Fibroblast of skin of left quadriceps (primary cell): ENCODE results near the gene FASLG.
"Not testable (repeated sequence)": the region's sequence is repeated elsewhere in the genome, so short reads cannot be mapped to it uniquely, and the experiment has no call there.

Experiments used
- DNase-seq, 2 experiments: peaks; one replicate each; pipeline ENCODE4 v3.0.0-alpha.2; 2013; ENCODE audit warnings: low read depth in 2 of 2

FASLG gene

GRCh38 chr1:172658871-172659453, at the start of gene FASLG:
FASLG (plus strand) TSS chr1:172659103; CDS start chr1:172659202, 99 bp downstream.
- no peak for DNase-seq

- DNase-seq, result no peak
These were observed 49.4 kb upstream of the FASLG start for GRCh38 chr1:172609528-172609927.

GRCh38 chr1:172612478-172612877, 46.4 kb upstream of the FASLG start:
- DNase-seq, result no peak

- DNase-seq, result no peak
These were observed 45.6 kb upstream of the FASLG start for GRCh38 chr1:172613294-172613693.

- no peak for DNase-seq
These were observed 42.7 kb upstream of the FASLG start for GRCh38 chr1:172616195-172616594.

- no peak for DNase-seq
These were observed 42.3 kb upstream of the FASLG start for GRCh38 chr1:172616636-172617035.

DNA sequence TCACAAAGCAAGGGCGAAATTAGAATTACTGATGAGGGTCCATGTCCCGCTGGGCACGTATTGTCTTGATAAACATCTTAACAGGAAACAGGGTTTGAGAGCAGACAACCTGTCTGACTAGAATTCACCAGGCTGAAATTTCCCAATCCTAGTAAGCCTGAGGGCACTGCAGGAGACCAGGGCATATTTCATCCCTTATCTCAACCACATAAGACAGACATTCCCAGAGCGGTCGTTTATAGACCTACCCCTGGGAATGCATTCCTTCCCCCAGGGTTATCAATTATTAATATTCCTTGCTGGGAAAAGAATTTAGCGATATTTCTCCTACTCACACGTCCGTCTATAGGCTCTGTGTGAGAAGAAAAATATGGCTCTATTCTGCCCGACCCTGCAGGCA, 38.3 kb upstream of the FASLG start:
- DNase-seq, result not testable (repeated sequence)

DNA sequence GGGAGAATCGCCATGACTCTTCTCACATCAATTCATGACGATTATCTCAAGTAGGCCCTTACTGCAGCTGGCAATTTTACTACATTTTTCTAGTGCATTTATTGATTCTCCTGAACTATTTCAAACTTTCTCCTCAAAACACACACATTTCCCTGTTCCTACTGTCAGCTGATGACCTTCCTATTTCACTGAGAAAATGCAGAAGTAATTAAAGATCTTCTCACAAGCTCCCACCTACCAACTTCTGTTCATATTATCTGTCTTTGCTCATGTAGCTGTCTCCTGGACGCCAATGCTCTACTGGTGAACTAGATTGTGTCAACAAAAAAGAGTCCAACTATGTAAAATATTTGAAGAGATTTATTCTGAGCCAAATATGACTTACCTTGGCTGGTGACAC, 36.4 kb upstream of the FASLG start:
- no peak for DNase-seq

DNA sequence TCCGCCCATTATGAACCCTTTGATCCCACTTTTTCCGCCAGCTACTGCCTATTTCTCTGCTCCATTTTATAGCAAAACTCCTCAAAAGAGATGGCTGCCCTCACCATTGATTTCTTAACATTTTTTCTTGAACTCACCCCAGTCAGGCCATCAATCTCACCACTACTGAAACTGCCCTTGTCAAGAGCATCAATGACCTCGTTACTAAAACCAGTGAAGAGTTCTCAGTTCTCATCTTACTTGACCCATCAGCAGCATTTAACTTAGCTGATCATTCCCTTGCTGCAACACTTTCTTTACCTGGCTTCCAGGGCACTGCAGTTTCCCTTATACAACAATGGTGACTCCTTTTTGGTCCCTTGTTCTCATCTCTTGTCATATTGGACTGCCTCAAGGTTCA, 35.2 kb upstream of the FASLG start:
- DNase-seq, result no peak

DNA sequence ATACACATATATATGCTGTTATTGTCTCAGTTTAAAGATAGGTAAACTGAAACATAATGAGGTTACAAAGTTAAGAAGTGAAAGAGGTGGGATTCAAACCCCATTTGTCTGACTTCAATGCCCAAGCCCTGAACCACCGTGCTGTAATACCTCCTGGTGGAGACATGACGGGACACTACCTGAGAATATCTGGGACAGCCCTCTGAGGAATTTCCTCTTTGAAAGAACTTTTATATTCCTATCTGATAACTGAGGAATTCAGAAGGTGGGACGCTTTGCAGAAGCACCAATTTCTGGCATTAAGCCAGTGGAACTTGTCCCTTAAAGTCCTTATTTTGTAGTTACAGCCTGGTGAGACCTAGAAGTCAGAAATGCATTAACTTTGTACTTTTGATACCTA, 32.1 kb upstream of the FASLG start:
- DNase-seq, result no peak

DNA sequence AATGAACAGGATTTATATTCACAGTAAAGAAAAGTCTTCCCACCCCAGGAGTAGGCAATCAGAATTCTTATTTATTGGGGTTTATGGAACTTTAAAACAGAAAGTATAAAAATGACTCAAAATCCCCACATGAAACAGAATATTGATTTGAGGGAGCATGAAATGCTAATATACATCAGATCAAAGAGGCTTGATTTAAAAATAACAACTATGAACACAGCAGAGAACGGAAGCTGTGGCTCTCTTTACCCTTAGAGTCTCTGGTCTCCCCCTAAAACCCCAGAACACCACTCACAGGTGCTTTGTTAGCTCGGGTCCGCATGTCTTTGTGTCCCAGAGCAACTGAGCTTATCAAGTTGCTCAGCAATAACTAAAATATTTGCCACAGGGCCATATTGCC, 31.2 kb upstream of the FASLG start:
- DNase-seq, result no peak

DNA sequence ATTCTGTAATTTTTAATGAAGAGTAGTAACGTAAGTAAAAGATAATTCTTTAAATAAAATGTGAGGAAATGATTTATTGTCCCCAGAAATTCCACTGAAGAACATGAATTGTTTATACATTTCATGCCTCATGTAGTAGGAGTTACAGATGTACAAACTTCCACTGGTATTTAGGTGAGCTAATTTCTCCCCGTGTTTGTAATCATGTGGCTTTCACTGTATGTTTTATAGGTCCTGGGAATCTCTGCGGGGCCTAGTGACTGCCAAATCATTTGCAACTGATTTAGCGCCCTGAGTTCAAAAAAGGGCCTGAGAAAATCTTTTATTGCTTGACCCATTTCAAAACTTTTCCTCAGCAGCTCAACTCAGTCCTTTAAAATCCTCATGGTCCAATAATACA, 30.5 kb upstream of the FASLG start:
- peak; percentile 54 for DNase-seq

DNA sequence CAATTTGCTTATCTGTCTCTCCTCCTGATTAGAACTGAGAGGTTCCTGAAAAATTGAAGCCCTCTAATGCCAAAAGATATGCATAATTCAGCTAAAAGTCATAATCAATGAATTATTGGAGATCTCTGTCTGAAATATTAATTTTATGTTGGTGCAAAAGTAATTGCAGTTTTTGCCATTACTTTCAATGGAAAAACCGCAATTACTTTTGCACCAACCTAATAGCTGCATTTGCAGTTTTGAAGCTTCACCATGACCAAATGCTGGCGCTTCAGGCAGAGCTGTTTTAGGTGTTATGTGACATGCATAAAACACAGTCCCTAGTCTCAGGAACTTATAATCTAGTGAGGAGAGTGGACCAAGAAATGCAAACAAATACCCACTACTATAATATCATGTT, 29.7 kb upstream of the FASLG start:
- no peak for DNase-seq

DNA sequence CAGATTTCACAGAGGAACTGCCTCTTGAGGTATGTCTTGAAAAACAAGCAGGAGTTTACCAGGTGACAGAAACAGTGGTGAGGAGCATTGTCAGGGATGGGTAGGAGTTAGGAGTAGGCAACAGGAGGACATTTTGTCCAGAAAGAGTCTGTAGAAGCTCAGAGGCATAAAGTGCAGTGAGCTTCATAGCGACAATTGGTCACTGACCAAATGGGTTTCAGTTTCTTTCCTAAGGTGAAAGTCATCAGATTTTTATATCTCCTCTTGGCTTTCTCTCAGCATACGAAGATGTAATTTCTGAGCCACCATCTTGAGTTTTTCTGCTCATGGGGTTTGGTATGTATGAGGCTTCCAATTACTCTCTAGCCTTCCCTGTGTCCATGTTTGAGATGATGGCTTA, 29.3 kb upstream of the FASLG start:
- no peak for DNase-seq

GRCh38 chr1:172630056-172630818, 28.7 kb upstream of the FASLG start:
- no peak for DNase-seq

DNA sequence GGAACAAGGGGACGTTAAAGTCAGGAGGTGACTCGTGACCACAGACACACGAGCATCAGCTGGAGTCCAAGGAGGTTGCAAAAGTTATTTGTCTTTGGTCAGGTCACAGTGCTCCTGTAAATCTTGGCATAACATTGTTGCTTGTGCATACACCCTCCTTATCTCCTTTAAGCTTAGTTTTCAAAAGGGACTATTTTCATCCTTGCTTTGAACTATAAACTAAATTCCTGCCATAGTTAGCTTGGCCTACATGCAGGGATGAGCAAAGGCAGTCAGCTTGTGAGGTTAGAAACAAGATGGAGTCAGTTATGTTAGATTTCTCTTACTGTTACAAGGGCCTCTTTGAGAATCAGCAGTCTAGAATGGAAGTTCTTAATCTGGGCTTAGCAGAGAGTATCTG, 28.0 kb upstream of the FASLG start:
- no peak for DNase-seq

DNA sequence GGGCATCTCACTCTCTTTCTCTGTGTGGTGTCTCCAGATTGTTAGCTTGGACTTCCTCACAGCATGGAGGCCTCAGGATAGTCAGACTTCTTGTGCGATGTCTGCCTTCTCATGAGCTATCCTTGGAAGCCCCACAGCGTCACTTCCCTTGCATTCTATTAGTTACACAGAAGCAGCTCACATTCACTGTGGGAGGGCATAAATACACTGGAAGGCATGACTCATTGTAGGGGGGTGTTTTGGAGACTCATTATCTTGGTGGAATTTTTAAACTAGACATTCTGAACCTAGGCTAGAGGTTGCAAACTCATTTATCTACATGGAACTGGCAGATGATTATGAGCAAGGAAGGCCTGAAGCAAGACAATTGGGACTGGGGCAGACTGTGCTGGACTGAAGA, 21.4 kb upstream of the FASLG start:
- DNase-seq, result peak; percentile 46 to 48

DNA sequence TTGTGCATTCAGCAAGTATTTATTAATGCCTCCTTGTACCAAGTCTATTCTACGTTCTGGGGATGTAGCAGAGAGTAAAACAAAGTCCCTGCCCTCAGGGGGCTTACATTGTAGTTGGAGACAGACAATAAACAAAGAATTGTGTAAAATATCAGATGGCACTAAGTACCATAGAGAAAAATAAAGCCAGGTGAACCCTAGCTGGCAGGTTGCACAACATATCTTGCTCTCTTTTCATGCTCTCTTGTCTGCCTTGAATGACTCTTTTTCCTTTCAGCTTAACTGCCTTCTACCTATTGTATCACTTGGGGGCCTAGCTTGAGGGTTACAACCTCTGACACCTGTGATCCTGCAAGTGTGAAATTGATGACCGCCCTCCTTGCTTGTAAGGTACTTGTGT, 20.7 kb upstream of the FASLG start:
- no peak for DNase-seq

DNA sequence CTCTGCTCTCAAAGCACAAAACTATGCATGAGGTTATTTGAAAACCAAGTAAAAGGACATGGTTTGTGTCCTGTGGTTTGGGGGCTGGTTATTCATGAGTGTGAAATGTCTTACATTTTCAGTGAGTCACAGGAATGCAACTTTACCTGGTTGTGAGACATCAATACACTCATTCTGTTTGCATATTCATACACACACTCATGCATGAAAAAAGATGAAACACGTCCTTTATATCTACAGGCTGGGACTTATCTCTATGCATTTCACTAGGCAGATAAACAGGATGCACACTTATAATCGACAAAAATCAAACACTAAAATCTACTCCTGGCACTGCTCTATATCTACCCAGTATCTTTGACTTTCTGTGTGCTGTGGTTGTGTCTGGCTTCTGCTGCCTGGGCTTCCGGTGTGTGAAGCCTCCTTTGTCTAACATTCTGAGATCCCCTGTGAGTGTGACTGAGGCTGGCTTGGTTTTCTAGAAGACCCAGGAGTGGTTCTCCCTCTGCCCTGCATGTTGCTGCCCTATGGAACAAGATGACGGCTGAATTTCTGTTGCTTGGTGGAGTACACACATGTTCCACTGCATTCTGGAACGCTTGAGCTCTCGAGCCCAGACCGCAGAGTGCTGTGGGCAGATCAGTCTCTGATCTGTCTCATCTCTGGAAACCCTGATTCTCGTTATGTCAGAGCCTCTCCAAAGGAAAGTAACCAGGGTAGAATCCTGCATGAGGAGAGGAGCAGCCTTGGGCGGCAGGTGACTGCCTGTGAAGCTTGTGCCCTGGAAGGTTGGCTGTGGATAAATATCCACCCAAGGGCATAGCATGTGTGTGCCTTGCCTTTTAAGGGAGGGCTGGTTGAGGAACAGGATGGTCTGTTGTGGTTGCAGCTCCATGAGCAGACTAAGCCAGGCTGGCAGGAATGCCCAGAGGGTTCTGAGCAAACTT, 19.7 kb upstream of the FASLG start:
- DNase-seq, result peak; percentile 80 to 83

- DNase-seq, result no peak
These were observed 18.8 kb upstream of the FASLG start for GRCh38 chr1:172640111-172640510.

GRCh38 chr1:172641492-172641891, 17.4 kb upstream of the FASLG start:
- DNase-seq, result no peak

DNA sequence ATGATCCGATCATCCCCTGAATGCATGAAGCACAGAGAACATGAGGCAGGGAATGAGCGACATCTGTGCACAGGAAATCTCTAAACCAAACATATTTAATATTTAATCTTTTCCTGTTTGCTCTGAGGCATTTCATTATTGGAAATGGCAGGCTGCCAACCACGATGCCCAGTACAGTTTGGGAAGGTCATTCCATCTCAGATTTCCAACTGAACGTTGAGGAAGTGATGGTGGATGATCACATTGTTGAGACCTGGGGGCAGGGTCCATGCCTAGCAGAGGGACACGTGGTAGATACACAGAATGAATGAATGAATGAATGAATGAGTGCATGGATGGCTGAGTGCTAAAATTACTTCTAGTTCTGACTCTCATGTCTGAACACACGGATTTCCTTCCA, 15.9 kb upstream of the FASLG start:
- DNase-seq, result no peak

DNA sequence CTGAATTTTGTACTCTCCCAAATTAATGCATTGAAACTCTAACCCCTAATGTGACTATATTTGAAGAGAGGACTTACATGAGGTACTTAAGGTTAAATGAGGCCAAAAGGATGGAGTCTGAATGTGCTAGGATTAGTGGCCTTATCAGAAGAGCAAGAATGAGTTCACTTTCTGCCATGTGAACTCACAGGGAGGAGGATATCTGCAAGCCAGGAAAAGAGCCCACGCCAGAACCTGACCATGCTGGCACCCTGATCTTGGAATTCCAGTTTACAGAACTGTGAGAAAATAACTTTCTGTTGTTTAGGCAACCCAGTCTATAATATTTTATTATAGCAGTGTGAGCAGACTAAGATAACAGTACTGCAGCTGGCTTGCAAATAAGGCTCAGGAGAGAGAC, 12.2 kb upstream of the FASLG start:
- no peak for DNase-seq
